Loucy (cell line): Measurements from ENCODE around the gene SLC25A21.

ENCODE experiments used
- H2AFZ ChIP-seq: fragments of 200-600 bp; sonication (generic); 2 replicates; pipeline ENCODE4 v1.6.0; 2016; ENCODE audit warnings: antibody characterized with exemption, mild to moderate bottlenecking, low read length, moderate library complexity
- H3F3A ChIP-seq: fragments of 200-600 bp; 2 replicates; pipeline ENCODE4 v1.6.0; 2016; ENCODE audit warnings: antibody characterized with exemption, low read depth, mild to moderate bottlenecking
- H3K27me3 ChIP-seq: fragments of 200-600 bp; sonication (generic); 2 replicates; pipeline ENCODE4 v1.6.1; 2014; ENCODE audit warnings: low read length, mild to moderate bottlenecking; ENCODE audit not compliant: insufficient read depth, poor library complexity, severe bottlenecking
- H3K36me3 ChIP-seq: fragments of 200-600 bp; sonication (generic); 2 replicates; pipeline ENCODE4 v1.6.1; 2016; ENCODE audit warnings: low read length; ENCODE audit not compliant: insufficient read depth
- H3K4me1 ChIP-seq: fragments of 200-600 bp; sonication (generic); 2 replicates; pipeline ENCODE4 v1.5.1; 2014; ENCODE audit warnings: low read length, mild to moderate bottlenecking; ENCODE audit not compliant: insufficient read depth, poor library complexity, severe bottlenecking
- H3K4me2 ChIP-seq: fragments of 200-600 bp; sonication (generic); 2 replicates; pipeline ENCODE4 v1.6.0; 2014; ENCODE audit warnings: antibody characterized with exemption, low read length, low read depth, mild to moderate bottlenecking; ENCODE audit not compliant: poor library complexity, severe bottlenecking
- H3K4me3 ChIP-seq: fragments of 200-600 bp; sonication (generic); 2 replicates; pipeline ENCODE4 v1.5.1; 2014; ENCODE audit warnings: low read length, mild to moderate bottlenecking, mixed read lengths; ENCODE audit not compliant: poor library complexity, severe bottlenecking
- H3K79me2 ChIP-seq: fragments of 200-600 bp; sonication (generic); 2 replicates; pipeline ENCODE4 v1.6.1; 2014; ENCODE audit warnings: low read length; ENCODE audit not compliant: insufficient read depth
- H3K9ac ChIP-seq: fragments of 200-600 bp; sonication (generic); 2 replicates; pipeline ENCODE4 v1.6.0; 2014; ENCODE audit warnings: mild to moderate bottlenecking, low read depth, low read length, moderate library complexity; ENCODE audit not compliant: poor library complexity, severe bottlenecking
- H3K9me2 ChIP-seq: fragments of 200-600 bp; sonication (generic); replicated peaks from 2 replicates; pipeline ENCODE4 v1.6.1; 2016; ENCODE audit warnings: low read depth, low read length, mixed read lengths
- H3K9me3 ChIP-seq: fragments of 200-600 bp; sonication (generic); 2 replicates; pipeline ENCODE4 v1.6.1; 2014; ENCODE audit warnings: mild to moderate bottlenecking, antibody characterized with exemption, low read length, low read depth; ENCODE audit not compliant: insufficient read depth
- H4K20me1 ChIP-seq: fragments of 200-600 bp; sonication (generic); 2 replicates; pipeline ENCODE4 v1.6.0; 2014; ENCODE audit warnings: antibody characterized with exemption, low read length, mild to moderate bottlenecking; ENCODE audit not compliant: insufficient read depth, poor library complexity, severe bottlenecking
- EZH2phosphoT487 ChIP-seq: fragments of 200-600 bp; IDR thresholded peaks from 2 replicates; pipeline ENCODE4 v1.6.1; 2018; ENCODE audit warnings: antibody characterized with exemption, mild to moderate bottlenecking, moderate library complexity, borderline replicate concordance
- TF ChIP-seq, protein P1 (sequence below): fragments of 200-600 bp; sonication (generic); conservative IDR thresholded peaks from 2 replicates; pipeline ENCODE4 v1.5.1; 2014; ENCODE audit warnings: mild to moderate bottlenecking, antibody characterized with exemption, low read length

The SLC25A21 gene

DNA sequence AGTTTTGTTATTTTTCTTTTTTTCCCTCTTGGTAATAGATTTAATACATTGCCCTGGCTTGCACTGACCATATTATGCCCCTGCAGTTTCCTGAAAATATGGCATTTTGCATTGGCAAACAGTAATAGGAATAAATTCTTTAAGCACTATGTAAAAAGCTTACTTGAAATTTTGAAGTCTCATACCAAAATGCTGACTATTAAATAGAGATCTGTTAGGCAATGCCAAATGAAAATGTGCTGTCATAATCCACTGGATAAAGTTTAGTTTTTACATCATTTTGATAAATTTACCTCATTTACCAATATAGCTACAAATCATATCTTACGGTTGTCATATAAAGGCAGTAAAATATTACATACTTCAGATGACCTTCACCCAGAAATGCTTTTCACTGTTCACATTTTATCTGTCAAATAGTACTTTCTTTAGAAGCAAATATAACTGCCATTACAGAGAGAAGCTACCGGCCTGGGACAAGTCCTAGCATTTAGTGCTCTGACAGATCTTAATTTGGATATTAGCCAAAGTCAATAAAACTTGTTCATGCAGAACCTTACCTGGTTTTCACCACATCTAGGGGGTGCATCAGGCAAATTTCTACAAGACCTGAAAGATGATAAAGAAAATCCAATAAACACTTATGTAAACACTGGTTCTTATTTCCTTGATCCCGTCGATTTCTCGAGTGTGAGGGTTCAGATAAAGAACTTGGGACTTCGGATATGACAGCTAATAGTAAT lies 297.8 kb downstream of the SLC25A21 start:
- TF ChIP-seq, protein P1, sequence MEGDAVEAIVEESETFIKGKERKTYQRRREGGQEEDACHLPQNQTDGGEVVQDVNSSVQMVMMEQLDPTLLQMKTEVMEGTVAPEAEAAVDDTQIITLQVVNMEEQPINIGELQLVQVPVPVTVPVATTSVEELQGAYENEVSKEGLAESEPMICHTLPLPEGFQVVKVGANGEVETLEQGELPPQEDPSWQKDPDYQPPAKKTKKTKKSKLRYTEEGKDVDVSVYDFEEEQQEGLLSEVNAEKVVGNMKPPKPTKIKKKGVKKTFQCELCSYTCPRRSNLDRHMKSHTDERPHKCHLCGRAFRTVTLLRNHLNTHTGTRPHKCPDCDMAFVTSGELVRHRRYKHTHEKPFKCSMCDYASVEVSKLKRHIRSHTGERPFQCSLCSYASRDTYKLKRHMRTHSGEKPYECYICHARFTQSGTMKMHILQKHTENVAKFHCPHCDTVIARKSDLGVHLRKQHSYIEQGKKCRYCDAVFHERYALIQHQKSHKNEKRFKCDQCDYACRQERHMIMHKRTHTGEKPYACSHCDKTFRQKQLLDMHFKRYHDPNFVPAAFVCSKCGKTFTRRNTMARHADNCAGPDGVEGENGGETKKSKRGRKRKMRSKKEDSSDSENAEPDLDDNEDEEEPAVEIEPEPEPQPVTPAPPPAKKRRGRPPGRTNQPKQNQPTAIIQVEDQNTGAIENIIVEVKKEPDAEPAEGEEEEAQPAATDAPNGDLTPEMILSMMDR = no peak
- no peak for TF ChIP-seq EZH2phosphoT487
- H3K79me2 ChIP-seq = no peaks in the 10 kb centered on the region
- H3K9ac ChIP-seq = no peak overlapping the region
- H3K4me2 ChIP-seq = no peak overlapping the region
- H4K20me1 ChIP-seq = no peaks in the 10 kb centered on the region
- H3K9me3 ChIP-seq = no peaks in the 10 kb centered on the region
- H3K27me3 ChIP-seq = no peaks in the 10 kb centered on the region
- no peaks in the 10 kb centered on the region for H3K36me3 ChIP-seq
- H3K9me2 ChIP-seq = no peaks in the 10 kb centered on the region
- no peaks in the 10 kb centered on the region for H3F3A ChIP-seq
- no peaks in the 10 kb centered on the region for H3K4me1 ChIP-seq
- H3K4me3 ChIP-seq = no peak overlapping the region
- H2AFZ ChIP-seq = no peak overlapping the region

DNA sequence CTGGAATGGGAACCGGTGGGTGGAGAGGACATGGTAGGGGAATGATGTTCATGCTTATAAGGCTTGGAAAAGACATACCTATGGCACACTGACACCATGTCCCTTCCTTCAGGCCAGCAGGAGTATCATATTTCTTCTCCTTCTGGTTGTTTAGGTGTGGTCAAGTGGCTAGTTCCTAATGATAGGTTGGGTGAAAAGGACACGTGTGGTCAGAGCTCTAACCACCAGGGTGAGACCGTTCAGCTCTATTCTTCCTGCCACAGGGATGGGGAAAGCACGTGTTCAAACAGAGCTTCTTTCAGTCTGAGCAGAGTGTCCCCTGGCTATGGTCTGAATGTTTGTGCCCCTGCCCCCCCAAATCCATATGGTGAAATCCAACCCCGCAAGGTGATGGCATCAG lies 301.6 kb downstream of the SLC25A21 start:
- H4K20me1 ChIP-seq = no peaks in the 10 kb centered on the region
- H3K4me2 ChIP-seq = no peak overlapping the region
- H2AFZ ChIP-seq = no peak overlapping the region
- H3K9ac ChIP-seq = no peak overlapping the region
- no peak for TF ChIP-seq EZH2phosphoT487
- TF ChIP-seq, protein P1 = no peak
- no peaks in the 10 kb centered on the region for H3K9me3 ChIP-seq
- H3K4me3 ChIP-seq = no peak overlapping the region
- H3K36me3 ChIP-seq = no peaks in the 10 kb centered on the region
- no peaks in the 10 kb centered on the region for H3K27me3 ChIP-seq
- H3K4me1 ChIP-seq = no peaks in the 10 kb centered on the region
- H3K9me2 ChIP-seq = no peaks in the 10 kb centered on the region
- no peaks in the 10 kb centered on the region for H3F3A ChIP-seq
- no peaks in the 10 kb centered on the region for H3K79me2 ChIP-seq

DNA sequence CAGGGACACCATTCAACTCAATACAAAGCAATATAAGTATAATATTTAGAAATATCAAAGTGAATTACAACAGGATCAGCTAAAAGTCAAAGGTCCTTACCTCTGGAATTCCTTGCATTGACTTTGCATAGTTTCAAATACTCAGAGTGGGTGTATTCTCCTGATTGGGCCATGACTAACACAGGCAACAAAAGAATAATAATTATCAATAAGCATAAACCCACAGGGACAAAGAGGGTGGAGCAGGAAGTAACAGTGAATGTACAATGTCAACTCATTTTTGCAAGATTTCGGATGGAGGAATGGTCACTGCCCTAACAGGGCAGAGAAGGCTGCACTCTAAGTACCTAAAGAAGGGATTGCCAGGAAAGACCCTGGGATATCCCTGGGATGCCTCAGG lies 303.3 kb downstream of the SLC25A21 start:
- H3K4me1 ChIP-seq = no peaks in the 10 kb centered on the region
- H3K79me2 ChIP-seq = no peaks in the 10 kb centered on the region
- H3F3A ChIP-seq = no peaks in the 10 kb centered on the region
- no peaks in the 10 kb centered on the region for H3K36me3 ChIP-seq
- H4K20me1 ChIP-seq = no peaks in the 10 kb centered on the region
- H3K9me3 ChIP-seq = no peaks in the 10 kb centered on the region
- no peak overlapping the region for H3K9ac ChIP-seq
- H3K9me2 ChIP-seq = no peaks in the 10 kb centered on the region
- TF ChIP-seq, protein P1 = no peak
- TF ChIP-seq EZH2phosphoT487 = no peak
- no peak overlapping the region for H2AFZ ChIP-seq
- no peaks in the 10 kb centered on the region for H3K27me3 ChIP-seq
- H3K4me2 ChIP-seq = no peak overlapping the region
- no peak overlapping the region for H3K4me3 ChIP-seq
